ENCODE results near the gene TFRC.

Gene TFRC

GRCh38 chr3:196055683-196056270 is 26.1 kb downstream of the TFRC start:
- Histone ChIP-seq H3F3A (ENCODE audit: low read depth) (peaks cover 59% of the 10 kb centered on the region), H3K4me3 (ENCODE audit: low read length, poor library complexity, severe bottlenecking) (no peak overlapping the region), H2AFZ (ENCODE audit: low read length) (no peak overlapping the region), H4K20me1 (ENCODE audit: insufficient read depth, low read length, poor library complexity, severe bottlenecking) (peaks cover 97% of the 10 kb centered on the region), H3K36me3 (ENCODE audit: insufficient read depth, low read length) (peaks cover 98% of the 10 kb centered on the region), H3K9me2 (replicated peaks; ENCODE audit: low read depth, low read length) (no peaks in the 10 kb centered on the region), H3K9me3 (ENCODE audit: insufficient read depth, low read depth, low read length) (no peaks in the 10 kb centered on the region), H3K4me1 (ENCODE audit: insufficient read depth, low read length, poor library complexity, severe bottlenecking) (no peaks in the 10 kb centered on the region), H3K79me2 (ENCODE audit: insufficient read depth, low read length) (peaks cover 85% of the 10 kb centered on the region), H3K4me2 (ENCODE audit: low read depth, low read length, poor library complexity, severe bottlenecking) (peak overlapping the region; percentile 3), H3K27me3 (ENCODE audit: insufficient read depth, low read length, poor library complexity, severe bottlenecking) (no peaks in the 10 kb centered on the region), H3K9ac (ENCODE audit: low read depth, low read length, poor library complexity, severe bottlenecking) (no peak overlapping the region)
- no peak for TF ChIP-seq EZH2phosphoT487 (IDR thresholded peaks at IDR 0.05; ENCODE audit: borderline replicate concordance)
- no peak for TF ChIP-seq CTCF (conservative IDR thresholded peaks at IDR 0.05; ENCODE audit: low read length)

GRCh38 chr3:196055240-196055639 is 26.6 kb downstream of the TFRC start:
- H3K4me1 ChIP-seq (ENCODE audit: insufficient read depth, low read length, poor library complexity, severe bottlenecking), result no peaks in the 10 kb centered on the region
- H3F3A ChIP-seq (ENCODE audit: low read depth), result peaks cover 63% of the 10 kb centered on the region
- peaks cover 83% of the 10 kb centered on the region for H3K79me2 ChIP-seq (ENCODE audit: insufficient read depth, low read length)
- H3K36me3 ChIP-seq (ENCODE audit: insufficient read depth, low read length), result peaks cover 99% of the 10 kb centered on the region
- TF ChIP-seq EZH2phosphoT487 (IDR thresholded peaks at IDR 0.05; ENCODE audit: borderline replicate concordance) (no peak), CTCF (conservative IDR thresholded peaks at IDR 0.05; ENCODE audit: low read length) (no peak)
- peaks cover 97% of the 10 kb centered on the region for H4K20me1 ChIP-seq (ENCODE audit: insufficient read depth, low read length, poor library complexity, severe bottlenecking)
- H3K4me3 ChIP-seq (ENCODE audit: low read length, poor library complexity, severe bottlenecking), result no peak overlapping the region
- H3K9ac ChIP-seq (ENCODE audit: low read depth, low read length, poor library complexity, severe bottlenecking), result no peak overlapping the region
- no peak overlapping the region for H2AFZ ChIP-seq (ENCODE audit: low read length)
- H3K9me2 ChIP-seq (replicated peaks; ENCODE audit: low read depth, low read length), result no peaks in the 10 kb centered on the region
- H3K27me3 ChIP-seq (ENCODE audit: insufficient read depth, low read length, poor library complexity, severe bottlenecking), result no peaks in the 10 kb centered on the region
- no peak overlapping the region for H3K4me2 ChIP-seq (ENCODE audit: low read depth, low read length, poor library complexity, severe bottlenecking)
- no peaks in the 10 kb centered on the region for H3K9me3 ChIP-seq (ENCODE audit: insufficient read depth, low read depth, low read length)

GRCh38 chr3:196054661-196055060 is 27.2 kb downstream of the TFRC start:
- H3K9me3 ChIP-seq (ENCODE audit: insufficient read depth, low read depth, low read length), result no peaks in the 10 kb centered on the region

More at GRCh38 chr3:196054661-196055060, 27.2 kb downstream of the TFRC start:
- H4K20me1 ChIP-seq (ENCODE audit: insufficient read depth, low read length, poor library complexity, severe bottlenecking), result peaks cover 97% of the 10 kb centered on the region
- H3K9ac ChIP-seq (ENCODE audit: low read depth, low read length, poor library complexity, severe bottlenecking), result no peak overlapping the region
- no peaks in the 10 kb centered on the region for H3K27me3 ChIP-seq (ENCODE audit: insufficient read depth, low read length, poor library complexity, severe bottlenecking)
- no peaks in the 10 kb centered on the region for H3K4me1 ChIP-seq (ENCODE audit: insufficient read depth, low read length, poor library complexity, severe bottlenecking)
- no peak overlapping the region for H2AFZ ChIP-seq (ENCODE audit: low read length)
- H3K4me2 ChIP-seq (ENCODE audit: low read depth, low read length, poor library complexity, severe bottlenecking), result no peak overlapping the region
- H3K79me2 ChIP-seq (ENCODE audit: insufficient read depth, low read length), result peaks cover 80% of the 10 kb centered on the region
- no peaks in the 10 kb centered on the region for H3K9me2 ChIP-seq (replicated peaks; ENCODE audit: low read depth, low read length)
- no peak overlapping the region for H3K4me3 ChIP-seq (ENCODE audit: low read length, poor library complexity, severe bottlenecking)
- peaks cover 99% of the 10 kb centered on the region for H3K36me3 ChIP-seq (ENCODE audit: insufficient read depth, low read length)
- H3F3A ChIP-seq (ENCODE audit: low read depth), result peaks cover 66% of the 10 kb centered on the region
- TF ChIP-seq EZH2phosphoT487 (IDR thresholded peaks at IDR 0.05; ENCODE audit: borderline replicate concordance), result no peak
- no peak for TF ChIP-seq CTCF (conservative IDR thresholded peaks at IDR 0.05; ENCODE audit: low read length)
